CD4-positive, alpha-beta T cell treated with Interleukin-10 for 1 hour (primary cell): Measurements from ENCODE around the gene MYPOP.
"Not testable (repeated sequence)": the region's sequence is repeated elsewhere in the genome, so short reads cannot be mapped to it uniquely, and the experiment has no call there.

ENCODE experiments used
- DNase-seq: peaks from one replicate; pipeline ENCODE4 v3.0.0-alpha.2; 2020

MYPOP gene

DNA sequence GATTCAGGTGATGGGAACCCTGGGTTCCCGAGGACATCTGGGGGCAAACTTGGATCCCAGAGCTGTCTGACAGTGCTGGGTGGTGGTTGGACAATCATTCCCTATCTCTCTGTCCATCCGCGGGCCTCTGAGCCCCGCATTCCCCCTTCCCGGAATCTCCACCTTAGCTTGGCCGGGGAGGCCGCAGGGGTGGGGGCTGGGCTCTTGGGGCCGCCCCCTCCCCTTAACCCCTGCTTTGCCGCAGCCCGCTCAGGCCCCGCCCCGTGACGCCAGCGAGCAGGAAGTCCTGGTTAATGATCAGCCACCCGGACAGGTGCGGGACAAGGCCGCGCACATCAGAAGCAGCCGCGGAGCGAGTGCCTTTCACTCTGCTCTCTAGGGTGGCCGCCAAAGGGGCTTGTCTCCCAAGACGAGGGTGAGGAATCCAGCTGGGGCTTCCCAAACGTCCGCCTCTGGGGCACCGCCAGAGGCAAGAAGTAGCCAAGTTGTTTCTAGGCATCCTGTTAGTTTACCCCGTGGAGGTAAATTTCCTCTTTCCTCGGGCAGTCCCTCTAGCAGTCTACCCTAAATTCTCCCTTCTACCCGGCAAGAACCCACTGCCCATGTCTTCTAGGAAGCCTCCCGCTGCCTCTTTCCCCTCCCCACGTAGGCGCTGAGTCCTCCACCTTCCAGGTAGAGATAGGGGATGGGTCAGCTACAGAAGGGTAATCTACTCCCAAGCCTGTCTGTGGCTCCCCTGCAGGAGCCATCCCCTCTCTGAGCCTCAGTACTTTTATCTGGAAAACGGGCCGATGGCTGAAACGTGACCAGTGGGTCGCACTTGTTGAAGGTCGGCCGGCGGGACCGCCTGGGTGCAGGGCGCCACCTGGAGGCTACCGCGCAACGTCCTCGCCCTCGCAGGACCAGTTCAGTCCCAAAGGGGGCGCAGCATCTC lies 19.5 kb downstream of the MYPOP start:
- peak; percentile 87 for DNase-seq

DNA sequence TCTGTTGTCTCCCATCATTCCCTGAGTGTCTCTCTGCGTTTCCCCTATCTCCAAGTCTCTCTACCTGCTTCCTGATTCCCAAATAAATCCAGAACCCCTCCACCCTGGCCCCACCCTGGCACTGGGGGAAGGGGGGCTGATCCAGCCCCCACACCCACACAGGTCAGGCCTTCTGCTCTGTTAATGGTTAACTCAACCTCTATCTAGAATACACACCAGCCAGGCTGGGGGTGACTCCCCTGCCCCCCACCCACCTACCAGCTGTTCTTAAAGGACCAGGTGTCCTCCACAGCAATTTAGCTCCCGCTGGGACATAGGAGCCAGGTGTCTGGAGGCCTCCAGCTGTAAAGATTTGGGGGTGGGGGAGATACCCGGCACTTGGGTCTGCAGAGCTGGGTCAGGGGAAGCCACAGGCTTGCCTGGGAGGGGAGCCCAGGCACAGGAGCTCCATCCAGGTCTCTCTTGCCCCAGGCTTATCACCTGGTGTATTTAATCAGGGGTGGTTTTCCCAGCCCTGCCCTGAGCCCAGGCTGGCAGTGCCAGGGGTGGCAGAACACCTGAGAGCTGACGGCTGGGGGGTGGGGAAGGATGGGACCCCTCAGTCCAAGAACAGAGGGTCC lies 20.4 kb downstream of the MYPOP start:
- no peak for DNase-seq

DNA sequence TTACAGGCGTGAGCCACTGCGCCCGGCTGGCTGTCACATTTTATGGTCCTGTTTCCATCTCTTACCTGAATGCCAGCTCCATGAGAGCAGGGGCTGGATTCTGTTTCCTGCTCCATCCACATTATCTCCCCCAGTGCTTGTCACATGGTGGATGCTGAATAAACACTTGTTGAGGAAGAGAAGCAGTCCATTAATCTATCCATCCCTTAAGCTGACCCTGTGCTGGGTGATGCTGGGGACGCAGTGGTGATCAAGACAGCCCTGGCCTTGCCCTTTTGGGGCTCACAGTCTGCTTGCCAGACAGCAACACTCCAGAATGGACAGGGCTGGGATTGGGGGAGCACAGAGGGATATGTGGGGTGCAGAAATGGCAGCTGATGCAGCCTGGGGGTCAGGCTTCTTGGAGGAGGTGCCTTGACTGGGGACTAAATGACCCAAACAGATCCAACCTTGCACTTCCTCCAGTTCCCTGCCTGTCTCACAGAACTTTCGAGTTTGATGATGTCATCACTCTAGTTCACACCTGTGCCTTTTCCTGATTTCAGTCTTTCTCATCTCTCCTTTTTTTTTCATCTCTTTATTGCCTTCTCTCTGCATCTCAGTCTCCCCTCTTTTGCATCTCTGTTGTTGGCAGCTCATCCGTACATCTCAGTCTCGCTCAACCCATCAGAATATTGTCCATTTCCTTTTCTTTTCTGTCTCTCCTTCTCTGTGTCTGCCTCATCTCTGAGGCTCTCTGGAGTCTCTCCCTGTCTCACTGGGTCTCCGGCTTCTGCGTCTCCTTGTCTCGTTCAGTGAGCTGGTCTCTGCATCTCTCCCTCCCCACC lies 21.1 kb downstream of the MYPOP start:
- no peak for DNase-seq

DNA sequence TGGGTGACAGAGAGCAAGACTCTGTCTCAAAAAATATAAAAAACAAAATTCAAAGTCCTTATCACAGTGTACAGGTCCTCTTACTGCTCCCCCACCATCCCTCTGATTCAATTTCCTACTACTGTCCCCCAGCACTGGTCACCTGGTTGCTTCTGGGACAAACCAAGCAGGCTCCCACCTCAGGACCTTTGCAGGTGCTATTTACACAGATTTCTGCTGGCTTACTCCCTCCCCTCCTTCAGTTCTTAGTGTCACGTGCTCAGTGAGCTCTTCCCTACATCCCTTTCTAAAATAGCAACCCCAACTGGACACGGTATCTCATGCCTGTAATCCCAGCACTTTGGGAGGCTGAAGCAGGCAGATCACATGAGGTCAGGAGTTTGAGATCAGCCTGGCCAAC lies 22.4 kb downstream of the MYPOP start:
- DNase-seq = no peak

GRCh38 chr19:45879055-45879454 lies 23.4 kb downstream of the MYPOP start:
- DNase-seq = no peak

DNA sequence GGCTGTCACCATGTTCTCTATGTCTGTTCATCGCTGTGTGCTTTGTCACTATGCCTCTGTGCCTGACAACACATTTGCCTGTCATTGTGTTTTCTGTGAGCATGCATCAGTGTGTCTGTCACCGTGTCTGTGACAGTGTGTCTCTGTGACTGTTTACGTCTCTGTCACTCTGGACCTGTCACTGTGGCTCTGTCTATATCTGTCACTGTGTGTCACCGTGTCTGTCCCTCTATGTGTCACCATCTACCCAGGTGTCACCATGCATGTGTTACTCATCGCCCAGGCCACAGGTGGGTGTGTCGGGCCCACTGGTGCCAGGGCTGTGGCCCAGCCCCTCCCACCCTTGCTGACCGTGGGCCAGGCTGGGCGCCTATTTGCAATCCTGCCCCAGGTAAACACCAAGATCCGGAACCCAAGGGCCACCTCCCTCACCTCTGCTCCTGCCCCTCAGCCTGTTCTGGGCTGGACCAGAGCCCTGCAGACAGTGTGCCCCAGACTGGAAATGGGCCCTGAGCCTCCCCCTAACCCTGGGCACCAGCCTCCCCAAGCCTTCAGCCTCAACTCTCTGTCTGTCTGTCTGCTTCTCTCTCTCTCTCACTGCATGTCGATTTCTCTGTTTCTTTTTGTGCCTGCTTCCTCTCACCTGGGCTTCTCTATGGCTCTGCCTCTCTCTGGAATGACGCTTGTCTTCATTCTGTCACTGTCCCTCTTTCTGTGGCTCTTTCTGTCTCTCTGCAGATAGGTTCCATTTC lies 24.2 kb downstream of the MYPOP start:
- DNase-seq = no peak

- no peak for DNase-seq
These were observed 25.8 kb downstream of the MYPOP start for GRCh38 chr19:45876411-45877197.

DNA sequence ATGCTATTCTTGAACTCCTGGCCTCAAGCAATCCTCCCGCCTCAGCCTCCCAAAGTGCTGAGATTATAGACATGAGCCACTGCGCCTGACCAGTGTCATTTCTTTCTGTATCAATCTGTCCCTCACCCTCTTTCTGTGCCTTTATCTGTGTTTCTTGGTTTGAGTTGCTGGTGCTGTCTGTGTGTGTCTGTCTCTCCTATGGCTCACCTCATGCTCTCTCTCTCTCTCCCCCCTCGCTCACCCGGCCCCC lies 26.3 kb downstream of the MYPOP start:
- DNase-seq = no peak

DNA sequence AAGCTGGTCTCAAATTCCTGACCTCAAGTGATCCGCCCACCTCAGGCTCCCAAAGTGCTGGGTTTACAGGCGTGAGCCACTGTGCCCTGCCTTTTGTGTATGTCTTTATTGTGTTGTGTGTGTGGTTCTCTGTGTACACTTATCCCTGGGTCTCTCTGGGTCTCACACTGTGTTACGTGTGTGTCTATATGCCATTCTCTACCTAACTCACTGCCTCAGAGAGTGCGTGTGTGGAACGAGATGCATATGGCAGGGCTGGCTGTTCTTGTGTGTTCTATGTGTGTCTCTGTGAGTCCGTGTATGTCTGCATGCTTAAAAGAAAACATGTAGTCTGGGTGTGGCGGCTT lies 27.8 kb downstream of the MYPOP start:
- DNase-seq = no peak

DNA sequence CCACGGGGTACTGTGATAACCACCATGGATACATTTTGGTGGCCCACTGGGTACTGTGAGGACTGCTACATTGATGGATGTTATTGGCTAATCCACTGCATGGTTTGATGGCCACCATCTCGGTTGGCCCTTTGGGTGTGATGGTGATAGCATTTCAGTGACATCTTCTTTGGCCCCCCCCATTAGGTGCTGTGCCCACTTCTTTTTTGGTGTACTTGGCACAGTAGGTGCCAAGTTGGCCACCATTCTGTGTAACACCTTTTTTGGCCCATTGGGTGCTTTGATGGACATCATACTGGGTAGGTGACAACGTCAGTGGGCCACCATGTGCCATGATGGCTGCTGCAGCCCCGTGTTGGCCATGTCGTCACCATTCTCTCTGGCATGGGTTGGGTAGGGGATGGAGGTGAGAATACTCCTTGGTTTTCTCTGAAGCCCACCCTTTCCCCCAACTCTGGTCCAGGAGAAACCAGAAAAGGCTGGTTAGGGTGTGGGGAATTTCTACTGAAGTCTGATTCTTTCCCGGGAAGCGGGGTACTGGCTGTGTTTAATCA lies 29.1 kb downstream of the MYPOP start:
- no peak for DNase-seq

DNA sequence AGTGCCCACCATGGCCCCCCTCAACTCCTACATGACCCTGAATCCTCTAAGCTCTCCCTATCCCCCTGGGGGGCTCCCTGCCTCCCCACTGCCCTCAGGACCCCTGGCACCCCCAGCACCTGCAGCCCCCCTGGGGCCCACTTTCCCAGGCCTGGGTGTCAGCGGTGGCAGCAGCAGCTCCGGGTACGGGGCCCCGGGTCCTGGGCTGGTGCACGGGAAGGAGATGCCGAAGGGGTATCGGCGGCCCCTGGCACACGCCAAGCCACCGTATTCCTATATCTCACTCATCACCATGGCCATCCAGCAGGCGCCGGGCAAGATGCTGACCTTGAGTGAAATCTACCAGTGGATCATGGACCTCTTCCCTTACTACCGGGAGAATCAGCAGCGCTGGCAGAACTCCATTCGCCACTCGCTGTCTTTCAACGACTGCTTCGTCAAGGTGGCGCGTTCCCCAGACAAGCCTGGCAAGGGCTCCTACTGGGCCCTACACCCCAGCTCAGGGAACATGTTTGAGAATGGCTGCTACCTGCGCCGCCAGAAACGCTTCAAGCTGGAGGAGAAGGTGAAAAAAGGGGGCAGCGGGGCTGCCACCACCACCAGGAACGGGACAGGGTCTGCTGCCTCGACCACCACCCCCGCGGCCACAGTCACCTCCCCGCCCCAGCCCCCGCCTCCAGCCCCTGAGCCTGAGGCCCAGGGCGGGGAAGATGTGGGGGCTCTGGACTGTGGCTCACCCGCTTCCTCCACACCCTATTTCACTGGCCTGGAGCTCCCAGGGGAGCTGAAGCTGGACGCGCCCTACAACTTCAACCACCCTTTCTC lies 30.1 kb downstream of the MYPOP start:
- DNase-seq = no peak

GRCh38 chr19:45870798-45871197 lies 31.6 kb downstream of the MYPOP start:
- no peak for DNase-seq

DNA sequence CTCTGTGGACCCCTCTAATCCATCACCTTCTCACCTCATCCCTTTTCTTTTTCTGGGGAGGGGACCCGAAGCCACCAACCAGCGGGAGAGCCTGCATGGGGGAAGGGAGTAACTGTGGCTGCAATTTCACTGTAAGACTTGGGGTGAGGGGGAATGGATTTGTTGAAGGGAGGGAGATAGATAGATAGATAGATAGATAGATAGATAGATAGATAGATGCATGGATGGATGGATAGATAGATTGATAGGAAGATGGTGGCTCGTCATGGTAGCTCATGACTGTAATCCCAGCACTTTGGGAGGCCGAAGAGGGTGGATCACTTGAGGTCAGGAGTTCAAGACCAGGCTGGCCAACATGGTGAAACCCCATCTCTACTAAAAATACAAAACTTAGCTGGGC lies 35.2 kb downstream of the MYPOP start:
- not testable (repeated sequence) for DNase-seq

DNA sequence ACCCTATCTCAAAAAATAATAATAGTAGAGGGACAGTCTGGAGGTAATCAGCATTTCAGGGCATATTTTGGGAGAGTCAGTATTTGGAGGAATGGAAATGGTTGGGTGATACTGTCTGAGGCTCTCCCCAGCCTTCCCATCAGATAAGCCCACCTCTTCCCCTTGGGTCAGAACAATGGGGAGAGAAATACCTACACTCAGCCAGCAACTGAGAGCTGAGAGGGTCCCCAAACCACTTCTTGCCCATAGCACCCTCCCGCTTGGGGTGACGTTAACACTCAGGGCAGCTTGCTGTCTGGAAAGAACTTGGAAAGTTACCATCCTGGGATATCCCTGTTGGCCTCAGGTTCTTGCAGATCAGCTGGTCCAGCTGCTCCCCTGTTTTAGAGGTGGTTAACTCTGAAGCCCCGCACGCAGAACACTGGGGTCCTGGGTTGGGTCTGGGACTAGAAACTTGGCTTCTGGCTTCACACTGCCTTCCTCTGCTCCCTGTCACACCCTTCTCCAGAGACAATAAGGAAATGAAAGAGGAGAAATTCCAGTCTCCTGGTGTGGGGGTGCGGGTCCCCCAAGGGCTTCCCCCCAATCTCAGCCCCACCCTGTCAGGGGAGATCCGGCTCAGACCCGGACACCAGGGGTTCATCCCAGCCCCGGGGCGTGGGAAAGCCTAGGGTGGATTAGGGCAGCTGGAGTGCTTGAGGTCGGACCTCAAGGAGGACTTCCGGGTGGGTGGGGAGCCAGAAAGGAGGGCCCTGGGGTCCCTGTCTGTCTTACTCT lies 35.8 kb downstream of the MYPOP start:
- DNase-seq = no peak

- no peak for DNase-seq
These were observed 37.0 kb downstream of the MYPOP start for GRCh38 chr19:45865269-45865948.

DNA sequence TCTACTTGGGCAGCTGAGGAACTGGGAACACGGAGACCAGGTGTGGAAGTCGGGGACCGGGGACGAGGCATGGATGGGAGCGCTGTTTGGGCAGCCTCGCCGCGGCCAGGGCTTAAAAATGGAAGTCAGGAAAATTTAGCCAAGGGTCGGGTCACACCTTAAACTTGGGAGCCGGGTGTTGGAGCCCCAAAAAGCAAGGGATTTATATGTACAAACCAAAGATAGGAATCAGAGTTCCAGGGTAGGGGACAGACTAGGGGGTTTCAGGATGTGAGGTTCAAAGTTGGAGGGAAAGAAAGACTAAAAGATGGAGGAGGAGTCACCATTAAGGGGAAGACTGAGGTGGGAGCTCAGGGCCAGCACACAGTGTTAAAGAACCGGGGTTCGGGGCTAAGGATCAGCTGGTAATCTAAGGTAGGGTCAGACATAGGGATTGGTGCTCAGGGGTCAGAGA lies 37.8 kb downstream of the MYPOP start:
- DNase-seq = no peak

GRCh38 chr19:45863840-45864628 lies 38.4 kb downstream of the MYPOP start, which contains the start of gene FOXA3:
Gene FOXA3 (plus strand): TSS chr19:45864326. CDS start chr19:45864457, 131 bp downstream.
- DNase-seq = peak; percentile 68

- no peak for DNase-seq
These were observed 39.0 kb downstream of the MYPOP start for GRCh38 chr19:45863335-45863839.
